ENCODE measurements around the gene LRRC10B.

Gene LRRC10B

DNA sequence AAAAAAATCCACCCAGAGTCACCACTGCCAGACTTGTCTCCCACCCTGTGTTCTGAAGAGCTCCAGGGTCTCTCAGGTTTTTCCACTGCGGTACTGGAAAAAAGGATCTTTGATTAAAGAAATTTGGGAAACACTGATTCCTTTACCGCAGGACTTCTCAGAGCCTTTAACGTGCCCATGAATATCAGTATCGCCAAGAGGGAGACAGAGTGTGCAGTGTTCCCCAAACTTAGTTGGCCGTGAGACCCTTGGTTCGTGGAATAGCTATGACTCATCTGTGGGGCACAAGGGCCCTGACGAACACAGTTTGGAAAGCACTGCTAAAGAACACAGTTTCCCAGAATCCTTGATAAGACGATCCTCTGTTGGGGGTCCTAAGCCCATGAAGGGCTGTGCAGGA, 40.6 kb downstream of the LRRC10B start:
- Histone ChIP-seq H3K27me3 (ENCODE audit: insufficient read depth, poor library complexity, severe bottlenecking) (no peaks in the 10 kb centered on the region), H3K27ac (ENCODE audit: poor library complexity, severe bottlenecking) (no peak overlapping the region), H3K4me1 (ENCODE audit: insufficient read depth, poor library complexity, severe bottlenecking) (no peaks in the 10 kb centered on the region), H3K4me3 (ENCODE audit: severe bottlenecking) (no peak overlapping the region), H3K36me3 (ENCODE audit: low read depth) (no peaks in the 10 kb centered on the region), H3K9me3 (ENCODE audit: severe bottlenecking) (no peaks in the 10 kb centered on the region)
- TF ChIP-seq, protein P1, sequence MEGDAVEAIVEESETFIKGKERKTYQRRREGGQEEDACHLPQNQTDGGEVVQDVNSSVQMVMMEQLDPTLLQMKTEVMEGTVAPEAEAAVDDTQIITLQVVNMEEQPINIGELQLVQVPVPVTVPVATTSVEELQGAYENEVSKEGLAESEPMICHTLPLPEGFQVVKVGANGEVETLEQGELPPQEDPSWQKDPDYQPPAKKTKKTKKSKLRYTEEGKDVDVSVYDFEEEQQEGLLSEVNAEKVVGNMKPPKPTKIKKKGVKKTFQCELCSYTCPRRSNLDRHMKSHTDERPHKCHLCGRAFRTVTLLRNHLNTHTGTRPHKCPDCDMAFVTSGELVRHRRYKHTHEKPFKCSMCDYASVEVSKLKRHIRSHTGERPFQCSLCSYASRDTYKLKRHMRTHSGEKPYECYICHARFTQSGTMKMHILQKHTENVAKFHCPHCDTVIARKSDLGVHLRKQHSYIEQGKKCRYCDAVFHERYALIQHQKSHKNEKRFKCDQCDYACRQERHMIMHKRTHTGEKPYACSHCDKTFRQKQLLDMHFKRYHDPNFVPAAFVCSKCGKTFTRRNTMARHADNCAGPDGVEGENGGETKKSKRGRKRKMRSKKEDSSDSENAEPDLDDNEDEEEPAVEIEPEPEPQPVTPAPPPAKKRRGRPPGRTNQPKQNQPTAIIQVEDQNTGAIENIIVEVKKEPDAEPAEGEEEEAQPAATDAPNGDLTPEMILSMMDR (IDR thresholded peaks at IDR 0.05; ENCODE audit: poor library complexity, severe bottlenecking): no peak
- ATAC-seq (ENCODE audit: low read depth): no peak
- no peak for DNase-seq (ENCODE audit: low spot score)

DNA sequence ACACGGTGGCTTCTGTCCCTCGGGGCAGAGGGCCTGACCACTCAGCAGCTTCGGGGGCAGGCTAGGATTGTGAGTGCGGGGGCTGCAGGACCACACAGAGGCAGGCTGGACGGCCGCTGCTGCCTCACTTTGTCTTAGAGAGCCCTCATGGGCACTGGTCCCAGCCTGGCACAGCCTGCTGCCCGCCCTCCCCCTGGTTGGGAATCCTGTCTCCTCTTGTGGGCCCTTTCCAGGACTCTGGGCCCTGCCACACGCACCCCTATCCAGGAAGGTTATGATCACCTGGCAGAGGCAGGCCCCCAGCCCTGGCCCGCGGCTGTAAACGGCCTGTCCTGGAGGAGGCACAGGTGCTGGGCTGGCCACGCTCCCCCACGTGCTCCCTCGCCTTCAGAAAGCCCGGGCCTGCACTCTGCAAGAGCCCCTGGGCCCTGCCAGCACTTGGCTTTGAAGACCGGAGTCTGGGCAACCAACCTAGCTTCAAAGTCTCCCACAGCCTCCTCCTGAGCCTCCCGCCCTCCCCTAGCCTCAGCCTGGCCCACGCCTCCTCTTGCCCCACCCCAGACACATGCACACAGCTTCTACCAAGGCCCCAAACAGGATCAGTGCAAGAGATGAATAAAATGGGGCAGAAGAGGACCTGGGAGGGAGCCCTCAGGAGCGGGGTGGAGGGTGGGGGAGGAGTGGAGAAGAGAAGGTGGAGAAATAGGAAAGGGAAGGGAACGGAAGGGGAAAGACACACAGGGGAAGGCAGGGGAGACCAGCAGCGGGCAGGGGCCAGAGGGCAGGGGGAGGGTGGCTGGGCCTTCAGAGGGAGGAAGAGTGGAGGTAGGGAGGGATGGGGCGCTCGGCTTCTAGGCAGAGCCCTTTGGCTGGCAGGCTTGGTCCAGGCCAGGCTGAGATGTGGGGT, 41.4 kb downstream of the LRRC10B start:
- Histone ChIP-seq H3K36me3 (ENCODE audit: low read depth) (no peaks in the 10 kb centered on the region), H3K9me3 (ENCODE audit: severe bottlenecking) (no peaks in the 10 kb centered on the region), H3K27me3 (ENCODE audit: insufficient read depth, poor library complexity, severe bottlenecking) (peaks cover 5% of the 10 kb centered on the region), H3K27ac (ENCODE audit: poor library complexity, severe bottlenecking) (no peak overlapping the region), H3K4me1 (ENCODE audit: insufficient read depth, poor library complexity, severe bottlenecking) (no peaks in the 10 kb centered on the region), H3K4me3 (ENCODE audit: severe bottlenecking) (no peak overlapping the region)
- no peak for ATAC-seq (ENCODE audit: low read depth)
- DNase-seq (ENCODE audit: low spot score): no peak
- TF ChIP-seq, protein P1 (IDR thresholded peaks at IDR 0.05; ENCODE audit: poor library complexity, severe bottlenecking): no peak

DNA sequence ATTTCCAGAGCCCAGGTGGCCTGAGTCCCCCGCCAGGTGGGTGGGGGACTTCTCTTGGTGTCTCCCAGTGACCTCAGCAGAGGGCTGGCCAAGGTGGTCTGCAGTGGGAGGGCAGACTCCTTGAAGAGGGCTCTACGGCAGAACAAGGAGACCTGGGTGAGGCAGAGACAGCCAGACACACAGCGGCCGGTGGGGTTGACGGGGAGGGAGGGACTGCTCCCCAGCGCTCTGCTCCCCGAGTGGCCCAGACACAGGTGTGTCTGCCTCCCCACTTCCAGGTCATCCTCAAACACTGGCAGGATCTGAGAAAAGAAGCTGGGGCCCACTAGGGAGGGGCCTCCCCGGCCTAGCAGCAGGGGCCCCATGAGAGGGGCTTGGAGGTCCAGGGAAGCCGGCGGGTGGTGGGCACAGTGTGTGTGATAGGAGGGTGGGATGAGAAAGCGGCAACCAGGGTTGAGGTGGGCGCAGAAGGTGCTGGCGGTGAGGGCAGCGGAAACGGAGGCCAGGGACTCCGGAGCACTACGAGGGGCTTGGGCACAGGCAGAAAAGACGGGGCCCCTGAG, 42.2 kb downstream of the LRRC10B start:
- TF ChIP-seq, protein P1 (IDR thresholded peaks at IDR 0.05; ENCODE audit: poor library complexity, severe bottlenecking): no peak
- H3K27me3 ChIP-seq (ENCODE audit: insufficient read depth, poor library complexity, severe bottlenecking): peaks cover 13% of the 10 kb centered on the region
- H3K9me3 ChIP-seq (ENCODE audit: severe bottlenecking): no peaks in the 10 kb centered on the region
- H3K36me3 ChIP-seq (ENCODE audit: low read depth): no peaks in the 10 kb centered on the region
- DNase-seq (ENCODE audit: low spot score) (no peak), ATAC-seq (ENCODE audit: low read depth) (no peak)
- H3K4me1 ChIP-seq (ENCODE audit: insufficient read depth, poor library complexity, severe bottlenecking): no peaks in the 10 kb centered on the region
- no peak overlapping the region for H3K4me3 ChIP-seq (ENCODE audit: severe bottlenecking)
- H3K27ac ChIP-seq (ENCODE audit: poor library complexity, severe bottlenecking): no peak overlapping the region

DNA sequence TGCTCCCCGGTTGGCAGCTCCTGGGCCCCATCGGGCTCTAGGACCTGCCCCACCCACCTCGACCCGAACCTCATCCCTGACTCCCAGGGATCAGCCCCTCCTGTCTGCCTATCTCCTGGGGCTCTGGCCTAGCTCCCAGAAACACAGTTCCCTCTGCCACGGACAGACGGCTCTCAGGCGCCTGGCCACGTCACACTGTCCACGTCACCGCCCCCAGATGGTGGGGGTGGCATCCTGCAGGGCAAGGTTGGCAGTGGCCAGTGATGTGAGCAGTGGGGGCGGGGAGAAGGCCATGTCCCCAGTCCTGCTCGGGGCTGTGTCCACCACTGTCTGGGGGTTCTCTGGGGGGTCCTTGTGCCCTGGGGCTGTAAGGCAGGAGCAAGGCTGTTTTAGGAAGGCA, 43.1 kb downstream of the LRRC10B start:
- Histone ChIP-seq H3K27me3 (ENCODE audit: insufficient read depth, poor library complexity, severe bottlenecking) (peaks cover 20% of the 10 kb centered on the region), H3K9me3 (ENCODE audit: severe bottlenecking) (no peaks in the 10 kb centered on the region), H3K36me3 (ENCODE audit: low read depth) (no peaks in the 10 kb centered on the region), H3K4me1 (ENCODE audit: insufficient read depth, poor library complexity, severe bottlenecking) (no peaks in the 10 kb centered on the region), H3K4me3 (ENCODE audit: severe bottlenecking) (no peak overlapping the region), H3K27ac (ENCODE audit: poor library complexity, severe bottlenecking) (no peak overlapping the region)
- no peak for DNase-seq (ENCODE audit: low spot score)
- ATAC-seq (ENCODE audit: low read depth): no peak
- TF ChIP-seq, protein P1 (IDR thresholded peaks at IDR 0.05; ENCODE audit: poor library complexity, severe bottlenecking): no peak
